HEK293T (cell line): ENCODE results near the gene HAT1.

Experiments
- BHLHE40 ChIP-seq: fragments of 450-650 bp; IDR thresholded peaks from 2 replicates; pipeline ENCODE4 v1.6.1; 2016; ENCODE audit warnings: mild to moderate bottlenecking, moderate library complexity, borderline replicate concordance
- NFRKB ChIP-seq: fragments of 450-650 bp; IDR thresholded peaks from 2 replicates; pipeline ENCODE4 v1.6.1; 2016; ENCODE audit warnings: mild to moderate bottlenecking, moderate library complexity
- ZNF384 ChIP-seq: fragments of 450-650 bp; IDR thresholded peaks from 2 replicates; pipeline ENCODE4 v1.6.1; 2016

DNA sequence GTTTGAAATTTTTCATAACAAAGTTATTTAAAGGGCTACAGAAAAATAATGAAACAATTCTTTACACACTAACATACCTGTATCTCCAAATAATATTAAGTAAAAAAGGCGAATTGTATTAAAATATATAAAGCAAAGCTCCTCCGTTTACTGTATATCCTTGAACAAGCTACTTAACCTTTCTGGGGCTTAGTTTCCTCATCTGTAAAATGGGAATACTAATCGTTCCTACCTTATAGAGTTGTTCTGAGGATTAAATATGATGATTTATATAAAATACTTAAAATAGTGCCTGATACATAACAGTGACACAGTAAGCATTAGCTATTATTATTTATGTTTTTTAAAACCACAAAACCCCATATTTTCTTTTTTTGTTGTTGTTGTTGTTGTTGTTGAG is 41.5 kb upstream of the HAT1 start:
- TF ChIP-seq ZNF384: no peak
- no peak for TF ChIP-seq BHLHE40
- TF ChIP-seq NFRKB: no peak
